Adrenal gland (tissue), 19 donors: ENCODE data around the gene CHL1. TPM values are rescaled to one million over a fixed set of nuclear protein-coding genes. Genes with fewer than 3 reads are reported as not detected.
A peak's percentile ranks its signal among the peaks of the same experiment; 100 is the strongest.

Source experiments
- DNase-seq, 7 donors: peaks; one replicate each; pipeline ENCODE4 v3.0.0-alpha.2; 2019 to 2020
- H3K27ac ChIP-seq, 5 donors: fragments of 200-600 bp; sonication (generic) in 4 of 5; 1 replicate in 3 of 5; 2 replicates in 2 of 5; pipeline versions ENCODE4 v1.5.1 to v1.8.0; 2016 to 2020; ENCODE audit warnings: mild to moderate bottlenecking in 1 of 5
- H3K27me3 ChIP-seq: fragments of 200-600 bp; 2 replicates; pipeline ENCODE4 v1.8.0; 2021
- H3K36me3 ChIP-seq, 2 donors: fragments of 200-600 bp; replicated peaks in 1 of 2; 1 replicate in 1 of 2; 2 replicates in 1 of 2; pipeline versions ENCODE4 v1.5.1 to v1.8.0; 2018 to 2022
- H3K4me1 ChIP-seq, 2 donors: fragments of 200-600 bp; replicated peaks in 1 of 2; 1 replicate in 1 of 2; 2 replicates in 1 of 2; pipeline versions ENCODE4 v1.5.1 to v1.8.0; 2018 to 2021
- H3K4me3 ChIP-seq, 4 donors: fragments of 200-600 bp; sonication (generic) in 3 of 4; one replicate each; pipeline ENCODE4 v1.5.1; 2016 to 2018
- H3K9me3 ChIP-seq, 3 donors: fragments of 200-600 bp; sonication (generic) in 1 of 3; replicated peaks in 1 of 3; 1 replicate in 2 of 3; 2 replicates in 1 of 3; pipeline versions ENCODE4 v1.5.1 to v1.8.0; 2016 to 2021
- CTCF ChIP-seq, 6 experiments: fragments of 450-650 bp in 4 of 6; fragments of 200-600 bp in 2 of 6; sonication (generic) in 1 of 6; IDR thresholded peaks; 1 replicate in 5 of 6; 2 replicates in 1 of 6; pipeline versions ENCODE4 v1.5.1 to v1.8.0; 2016 to 2021; ENCODE audit warnings: antibody characterized with exemption in 6 of 6, mild to moderate bottlenecking in 2 of 6, moderate library complexity in 1 of 6
- POLR2A ChIP-seq, 2 donors: fragments of 450-650 bp; IDR thresholded peaks; one replicate each; pipeline ENCODE4 v1.6.1; 2017; ENCODE audit warnings: antibody characterized with exemption in 2 of 2, mild to moderate bottlenecking in 2 of 2, moderate library complexity in 1 of 2
- WGBS, 4 donors: extraction: QIAGEN DNeasy Blood & Tissue Kit in 2 of 4; methylation state at CpG; one replicate each; pipeline versions ENCODE4 v1.1.5 to v1.1.7; 2013 to 2017; 5-methylcytosine and 5-hydroxymethylcytosine counted together
- intact Hi-C, 2 donors: fragments of 100-400 bp; cut with DNase I; formaldehyde crosslinking; loops; one replicate each; pipeline versions ENCODE4 v1.14.1 to v1.15.0; 2022 to 2023
- long read RNA-seq, 10 donors: library from polyadenylated mRNA in 3 of 10; unstranded in 2 of 10; stranded (forward) in 1 of 10; transcript quantifications; one replicate each; pipeline ENCODE4 v2.0.0 and lab custom pipeline, GENCODE V29; 2021 to 2026
- polyA plus RNA-seq, 3 donors: library from polyadenylated mRNA; stranded (reverse); fragments of 200-250 nt in 2 of 3; fragments of 350-450 nt in 1 of 3; fragmentation: Illumina TruSeq in 1 of 3; extraction: RNeasy Lipid Tissue Mini Kit (QIAGEN cat#74804) in 1 of 3; gene quantifications; one replicate each; pipeline ENCODE4 v1.2.3, GENCODE V29; 2013 to 2014
- total RNA-seq, 9 donors: library from RNA; depleted of rRNA in 4 of 9; stranded (reverse); fragments of >200 nt in 4 of 9; fragments of 120-200 nt in 1 of 9; fragmentation: NEBNext Ultra II Directional in 1 of 9; extraction: Animal tissue kit (Norgen Biotek cat#: 25700) in 1 of 9; gene quantifications; one replicate each; pipeline versions ENCODE4 v1.1.0 to v1.2.4, GENCODE V29; 2013 to 2023
- donor health status: healthy with polysubstance abuse.
- donor health status: Bipolar disorder and iron deficiency.
- donor health status: DM: yes; HTN: yes; CAD: no.
- donor health status: DM: no; HTN: no; CAD: no.
- donor health status: DM: no; HTN: no; CAD: no.
- donor health status: DM: yes; HTN: yes; CAD: no.

Gene CHL1, protein sequence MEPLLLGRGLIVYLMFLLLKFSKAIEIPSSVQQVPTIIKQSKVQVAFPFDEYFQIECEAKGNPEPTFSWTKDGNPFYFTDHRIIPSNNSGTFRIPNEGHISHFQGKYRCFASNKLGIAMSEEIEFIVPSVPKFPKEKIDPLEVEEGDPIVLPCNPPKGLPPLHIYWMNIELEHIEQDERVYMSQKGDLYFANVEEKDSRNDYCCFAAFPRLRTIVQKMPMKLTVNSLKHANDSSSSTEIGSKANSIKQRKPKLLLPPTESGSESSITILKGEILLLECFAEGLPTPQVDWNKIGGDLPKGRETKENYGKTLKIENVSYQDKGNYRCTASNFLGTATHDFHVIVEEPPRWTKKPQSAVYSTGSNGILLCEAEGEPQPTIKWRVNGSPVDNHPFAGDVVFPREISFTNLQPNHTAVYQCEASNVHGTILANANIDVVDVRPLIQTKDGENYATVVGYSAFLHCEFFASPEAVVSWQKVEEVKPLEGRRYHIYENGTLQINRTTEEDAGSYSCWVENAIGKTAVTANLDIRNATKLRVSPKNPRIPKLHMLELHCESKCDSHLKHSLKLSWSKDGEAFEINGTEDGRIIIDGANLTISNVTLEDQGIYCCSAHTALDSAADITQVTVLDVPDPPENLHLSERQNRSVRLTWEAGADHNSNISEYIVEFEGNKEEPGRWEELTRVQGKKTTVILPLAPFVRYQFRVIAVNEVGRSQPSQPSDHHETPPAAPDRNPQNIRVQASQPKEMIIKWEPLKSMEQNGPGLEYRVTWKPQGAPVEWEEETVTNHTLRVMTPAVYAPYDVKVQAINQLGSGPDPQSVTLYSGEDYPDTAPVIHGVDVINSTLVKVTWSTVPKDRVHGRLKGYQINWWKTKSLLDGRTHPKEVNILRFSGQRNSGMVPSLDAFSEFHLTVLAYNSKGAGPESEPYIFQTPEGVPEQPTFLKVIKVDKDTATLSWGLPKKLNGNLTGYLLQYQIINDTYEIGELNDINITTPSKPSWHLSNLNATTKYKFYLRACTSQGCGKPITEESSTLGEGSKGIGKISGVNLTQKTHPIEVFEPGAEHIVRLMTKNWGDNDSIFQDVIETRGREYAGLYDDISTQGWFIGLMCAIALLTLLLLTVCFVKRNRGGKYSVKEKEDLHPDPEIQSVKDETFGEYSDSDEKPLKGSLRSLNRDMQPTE (N-terminal part only)
- total RNA-seq: 10 to 100 TPM in 4 of 9 donors, 1 to 10 TPM in 5; 1.7 to 28.3 (median 9.9) TPM
- 1 to 10 TPM in 2 of 3 donors, under 1 TPM in 1; 0.80 to 3.4 (median 2.4) TPM for polyA plus RNA-seq
- long read RNA-seq, donor 1: 0 reads
- long read RNA-seq, donor 2: 0 reads
- long read RNA-seq, donor 3, partial matches to known transcripts: 0 of 1 reads
- long read RNA-seq, donor 3, other reads (novel, unspliced or antisense): 0 of 1 reads
- long read RNA-seq, donor 4: 0 reads
- long read RNA-seq, donor 5: 0 reads
- long read RNA-seq, donor 6: 0 reads
- long read RNA-seq, donor 7: 0 reads
- long read RNA-seq, donor 8: 0 reads
- long read RNA-seq, donor 9: 0 reads
- long read RNA-seq, donor 10: 0 reads

DNA sequence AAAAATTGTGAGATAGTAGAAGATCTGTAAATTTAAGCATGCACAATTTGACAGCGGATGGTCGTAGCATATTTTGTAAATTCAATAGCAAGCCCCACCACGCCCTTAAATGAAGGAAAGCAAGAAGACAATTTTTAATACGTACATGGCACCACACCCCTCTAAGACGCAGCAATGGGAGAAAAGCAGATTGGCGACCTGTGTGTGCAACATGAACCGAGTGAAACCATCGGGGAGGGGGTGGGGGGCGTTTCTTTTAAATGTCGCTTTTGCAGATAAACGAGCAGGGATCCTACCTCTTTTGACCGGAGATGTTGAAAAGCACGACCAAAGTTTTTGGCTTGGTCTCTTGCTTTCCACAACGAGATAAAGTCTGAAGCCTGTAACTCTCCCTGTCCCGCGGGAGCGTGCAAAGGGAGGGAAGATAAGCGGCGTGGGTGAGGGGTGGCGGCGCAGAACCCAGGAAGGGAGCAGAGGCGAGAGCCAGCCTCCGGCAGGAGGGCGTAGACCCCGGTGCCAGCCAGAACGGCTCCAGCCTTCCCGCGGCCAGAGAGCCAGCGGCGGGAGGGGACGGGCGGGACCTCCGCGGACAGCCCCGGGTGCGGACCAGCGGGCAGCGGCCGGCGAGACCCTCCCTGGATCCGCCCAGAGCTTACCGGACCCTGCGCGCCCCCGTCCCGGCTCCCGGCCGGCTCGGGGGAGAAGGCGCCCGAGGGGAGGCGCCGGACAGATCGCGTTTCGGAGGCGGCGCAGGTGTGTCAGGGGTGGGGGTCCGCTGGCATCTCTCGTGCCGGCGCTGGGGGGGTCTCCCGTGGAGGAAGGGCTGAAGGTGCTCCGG is at the start of gene CHL1:
CHL1 (plus strand) TSS at position 453 of the 838 bp plus-strand sequence. CDS start 123,014 bp downstream, outside the sequence.
- H3K9me3 ChIP-seq: no peaks in the 10 kb centered on the region
- peaks cover 8 to 11% of the 10 kb centered on the region in 2 donors for H3K4me1 ChIP-seq
- DNase-seq: no peak
- TF ChIP-seq POLR2A (IDR thresholded peaks at IDR 0.05) (no peak), CTCF (IDR thresholded peaks at IDR 0.05) (no peak)
- intact Hi-C loops: no loop called here
- H3K27me3 ChIP-seq: peaks cover 18% of the 10 kb centered on the region
- H3K36me3 ChIP-seq: peaks cover 0 to 3% of the 10 kb centered on the region in 2 donors
- peak within 1 kb of the TSS in 2 of 4 donors; percentile 16 to 50 for H3K4me3 ChIP-seq
- no peak within 1 kb of the TSS for H3K27ac ChIP-seq
- 1 to 10% (median 4%) methylated on average over 19 to 64 of the region's 64 CpGs for WGBS, 4 donors

DNA sequence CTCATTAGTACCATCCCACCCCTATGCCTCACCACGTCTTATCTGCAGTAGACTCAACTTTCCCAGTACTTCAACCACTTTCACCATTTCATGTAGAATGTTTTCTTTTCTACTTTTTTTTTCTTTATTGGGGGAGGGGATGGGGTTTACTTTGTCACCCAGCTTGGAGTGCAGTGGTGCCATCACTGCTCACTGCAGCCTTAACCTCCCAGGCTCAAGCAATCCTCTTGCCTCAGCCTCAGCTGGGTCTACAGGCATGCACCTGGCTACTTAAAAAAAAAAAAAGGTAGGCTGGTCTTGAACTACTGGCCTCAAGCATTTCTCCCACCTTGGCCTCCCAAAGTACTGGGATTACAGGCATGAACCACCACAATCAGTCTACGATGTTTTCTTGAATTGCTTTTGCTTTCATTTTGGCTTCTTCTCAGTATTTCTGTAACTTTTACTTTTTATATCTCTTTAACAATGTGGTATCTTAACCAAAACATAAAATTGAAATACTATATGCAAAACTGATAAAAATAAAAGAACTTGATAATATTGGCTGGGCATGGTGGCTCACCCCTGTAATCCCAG is 44.9 kb upstream of the CHL1 start:
- no peak overlapping the region for H3K27ac ChIP-seq
- H3K4me1 ChIP-seq: no peaks in the 10 kb centered on the region
- no peak overlapping the region for H3K4me3 ChIP-seq
- DNase-seq: no peak
- WGBS, 4 donors: 66 to 83% (median 72%) methylated on average over 2 of the region's 2 CpGs
- TF ChIP-seq POLR2A (IDR thresholded peaks at IDR 0.05) (no peak), CTCF (IDR thresholded peaks at IDR 0.05) (no peak)
- H3K9me3 ChIP-seq: no peaks in the 10 kb centered on the region
- no peaks in the 10 kb centered on the region for H3K36me3 ChIP-seq
- intact Hi-C loops: no loop called here
- H3K27me3 ChIP-seq: no peaks in the 10 kb centered on the region

GRCh38 chr3:159974-160373 is 36.6 kb upstream of the CHL1 start:
- no peak for DNase-seq
- Histone ChIP-seq H3K27me3 (no peaks in the 10 kb centered on the region), H3K36me3 (no peaks in the 10 kb centered on the region), H3K4me1 (no peaks in the 10 kb centered on the region), H3K4me3 (no peak overlapping the region), H3K27ac (no peak overlapping the region), H3K9me3 (no peaks in the 10 kb centered on the region)
- 52 to 70% (median 58%) methylated on average over 1 of the region's 1 CpG for WGBS, 4 donors
- TF ChIP-seq CTCF (IDR thresholded peaks at IDR 0.05): no peak
- no peak for TF ChIP-seq POLR2A (IDR thresholded peaks at IDR 0.05)
- intact Hi-C loops: no loop called here
